Transverse colon (tissue), 4 donors: ENCODE data around the gene S100A2. TPM values are rescaled to one million over a fixed set of nuclear protein-coding genes. Genes with fewer than 3 reads are reported as not detected.
"Not testable (repeated sequence)": the region's sequence is repeated elsewhere in the genome, so short reads cannot be mapped to it uniquely, and the experiment has no call there.

Source experiments
- DNase-seq: peaks from one replicate; pipeline ENCODE4 v3.0.0-alpha.2; 2019
- H3K27ac ChIP-seq, 4 donors: fragments of 200-600 bp; sonication (generic); 2 replicates each; pipeline ENCODE4 v1.5.1; 2016 to 2018; ENCODE audit warnings: inconsistent platforms in 4 of 4
- H3K27me3 ChIP-seq: fragments of 200-600 bp; sonication (generic); 2 replicates; pipeline ENCODE4 v1.5.1; 2017; ENCODE audit warnings: inconsistent platforms
- H3K36me3 ChIP-seq, 4 donors: fragments of 200-600 bp; sonication (generic); 2 replicates each; pipeline ENCODE4 v1.5.1; 2017 to 2019; ENCODE audit warnings: inconsistent platforms in 4 of 4
- H3K4me1 ChIP-seq, 4 donors: fragments of 200-600 bp; sonication (generic); 2 replicates each; pipeline ENCODE4 v1.5.1; 2017 to 2020; ENCODE audit warnings: inconsistent platforms in 4 of 4
- H3K4me3 ChIP-seq, 4 donors: fragments of 200-600 bp; sonication (generic); 1 replicate in 1 of 4; 2 replicates in 3 of 4; pipeline versions ENCODE4 v1.5.1 to v1.6.1; 2017 to 2019; ENCODE audit warnings: inconsistent platforms in 4 of 4
- H3K9me3 ChIP-seq, 2 donors: fragments of 200-600 bp; sonication (generic); 2 replicates each; pipeline ENCODE4 v1.5.1; 2017 to 2019; ENCODE audit warnings: inconsistent platforms in 2 of 2
- EP300 ChIP-seq: sonication (generic); formaldehyde crosslinking; IDR thresholded peaks from one replicate; pipeline ENCODE4 v1.6.1; 2017; ENCODE audit warnings: antibody characterized with exemption, low read depth
- POLR2A ChIP-seq: fragments of 450-650 bp; IDR thresholded peaks from one replicate; pipeline ENCODE4 v1.6.1; 2016; ENCODE audit warnings: antibody characterized with exemption, mild to moderate bottlenecking, moderate library complexity
- POLR2AphosphoS5 ChIP-seq, 3 donors: sonication (generic); formaldehyde crosslinking; IDR thresholded peaks; one replicate each; pipeline ENCODE4 v1.6.1; 2016; ENCODE audit warnings: antibody characterized with exemption in 3 of 3
- WGBS, 2 donors: methylation state at CpG; one replicate each; pipeline ENCODE4 v1.1.5; 2018; ENCODE audit warnings: low coverage in 1 of 2; 5-methylcytosine and 5-hydroxymethylcytosine counted together
- in situ Hi-C, 4 donors: fragments of 200-750 bp; cut with MboI; loops; one replicate each; pipeline versions ENCODE4 v1.15.0 to v1.15.1; 2017; ENCODE audit warnings: low sequenced_read_pairs in 3 of 4, low pct_ligation_motif_present in 1 of 4, low pct_unique_long_range_greater_than_20kb in 1 of 4
- intact Hi-C: fragments of 100-400 bp; cut with DNase I; formaldehyde crosslinking; loops from one replicate; pipeline ENCODE4 v1.15.1; 2023; ENCODE audit warnings: low total_unique reads
- total RNA-seq, 4 donors: library from RNA; depleted of rRNA; stranded (reverse); fragments of >200 nt; gene quantifications; one replicate each; pipeline ENCODE4 v1.1.0, GENCODE V29; 2016
- TF ChIP-seq, protein P1 (sequence below), 5 experiments: fragments of 200-600 bp in 3 of 5; fragments of 450-650 bp in 2 of 5; sonication (generic) in 3 of 5; IDR thresholded peaks; 1 replicate in 2 of 5; 2 replicates in 3 of 5; pipeline ENCODE4 v1.5.1; 2016 to 2017; ENCODE audit warnings: antibody characterized with exemption in 5 of 5, inconsistent platforms in 3 of 5, mild to moderate bottlenecking in 2 of 5, moderate library complexity in 1 of 5

S100A2 gene
- total RNA-seq, 4 donors from 2014 or later, result 2.2 TPM; not detected in 3

DNA sequence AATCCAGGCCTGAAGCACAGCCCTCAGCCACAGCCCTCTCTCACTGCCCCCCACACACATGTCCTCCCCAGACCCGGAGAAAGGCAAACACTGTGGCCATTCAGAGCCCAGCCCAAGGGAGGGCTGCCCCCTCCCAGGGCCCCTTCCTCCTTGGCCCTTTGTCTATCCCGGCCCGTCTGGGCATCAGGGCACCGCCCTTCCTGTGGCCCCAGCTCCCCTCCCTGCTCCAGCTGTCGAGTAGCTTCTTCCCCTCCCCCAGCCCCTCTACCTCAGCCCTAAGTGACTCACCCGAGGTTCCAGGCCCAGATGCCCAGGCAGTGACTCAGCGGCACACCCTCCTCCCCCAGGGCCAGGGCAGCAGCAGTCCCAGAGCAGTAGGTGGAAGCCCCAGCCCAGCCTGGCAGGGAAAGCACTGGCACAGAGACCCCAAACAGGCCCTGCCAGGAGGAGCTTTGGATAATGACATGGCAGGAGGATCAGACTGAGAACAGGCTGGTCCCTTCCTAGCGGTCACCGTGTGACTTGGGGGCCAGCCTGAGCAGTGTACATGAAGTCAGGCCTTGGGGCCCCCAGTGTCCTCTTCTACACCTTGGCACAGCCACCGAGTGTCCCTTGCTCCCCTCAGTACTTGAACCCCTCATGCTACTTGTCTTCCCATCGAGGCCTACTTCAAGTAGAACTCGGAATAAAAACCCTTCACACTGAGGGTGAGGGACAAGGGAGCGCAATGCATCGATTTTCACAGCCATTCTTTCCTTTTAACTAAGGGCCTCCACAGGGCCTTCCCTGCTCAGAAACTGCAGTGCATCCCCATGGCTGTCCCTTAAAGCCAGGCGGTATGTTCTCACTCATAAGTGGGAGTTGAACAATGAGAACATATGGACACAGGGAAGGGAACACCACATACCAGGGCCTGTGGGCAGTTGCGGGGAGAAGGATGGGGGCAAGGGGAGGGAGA is 1.0 kb upstream of the S100A2 start:
- in situ Hi-C loops, result loop anchor here in 2 of 4 donors (5.0 kb wide), 1 partner anchor 54 kb away; no protein-coding TSS in a partner anchor
- peak overlapping the region; percentile 93 to 97 (median 94) for H3K27ac ChIP-seq
- H3K4me1 ChIP-seq, result peaks cover 30 to 43% (median 35%) of the 10 kb centered on the region in 4 donors
- DNase-seq, result peak; percentile 97
- no peaks in the 10 kb centered on the region for H3K36me3 ChIP-seq
- no peaks in the 10 kb centered on the region for H3K27me3 ChIP-seq
- intact Hi-C loops, result loop anchor here (5.0 kb wide), 1 partner anchor 54 kb away; no protein-coding TSS in a partner anchor
- no peaks in the 10 kb centered on the region for H3K9me3 ChIP-seq
- TF ChIP-seq POLR2AphosphoS5 (IDR thresholded peaks at IDR 0.05) (peak; percentile 92 to 94 (median 94)), POLR2A (peak; percentile 92), EP300 (peak; percentile 84)
- TF ChIP-seq, protein P1, sequence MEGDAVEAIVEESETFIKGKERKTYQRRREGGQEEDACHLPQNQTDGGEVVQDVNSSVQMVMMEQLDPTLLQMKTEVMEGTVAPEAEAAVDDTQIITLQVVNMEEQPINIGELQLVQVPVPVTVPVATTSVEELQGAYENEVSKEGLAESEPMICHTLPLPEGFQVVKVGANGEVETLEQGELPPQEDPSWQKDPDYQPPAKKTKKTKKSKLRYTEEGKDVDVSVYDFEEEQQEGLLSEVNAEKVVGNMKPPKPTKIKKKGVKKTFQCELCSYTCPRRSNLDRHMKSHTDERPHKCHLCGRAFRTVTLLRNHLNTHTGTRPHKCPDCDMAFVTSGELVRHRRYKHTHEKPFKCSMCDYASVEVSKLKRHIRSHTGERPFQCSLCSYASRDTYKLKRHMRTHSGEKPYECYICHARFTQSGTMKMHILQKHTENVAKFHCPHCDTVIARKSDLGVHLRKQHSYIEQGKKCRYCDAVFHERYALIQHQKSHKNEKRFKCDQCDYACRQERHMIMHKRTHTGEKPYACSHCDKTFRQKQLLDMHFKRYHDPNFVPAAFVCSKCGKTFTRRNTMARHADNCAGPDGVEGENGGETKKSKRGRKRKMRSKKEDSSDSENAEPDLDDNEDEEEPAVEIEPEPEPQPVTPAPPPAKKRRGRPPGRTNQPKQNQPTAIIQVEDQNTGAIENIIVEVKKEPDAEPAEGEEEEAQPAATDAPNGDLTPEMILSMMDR (IDR thresholded peaks at IDR 0.05), result no peak
- WGBS, 2 donors, result 38 to 92% methylated on average over 5 to 16 of the region's 16 CpGs
- no peak overlapping the region for H3K4me3 ChIP-seq

DNA sequence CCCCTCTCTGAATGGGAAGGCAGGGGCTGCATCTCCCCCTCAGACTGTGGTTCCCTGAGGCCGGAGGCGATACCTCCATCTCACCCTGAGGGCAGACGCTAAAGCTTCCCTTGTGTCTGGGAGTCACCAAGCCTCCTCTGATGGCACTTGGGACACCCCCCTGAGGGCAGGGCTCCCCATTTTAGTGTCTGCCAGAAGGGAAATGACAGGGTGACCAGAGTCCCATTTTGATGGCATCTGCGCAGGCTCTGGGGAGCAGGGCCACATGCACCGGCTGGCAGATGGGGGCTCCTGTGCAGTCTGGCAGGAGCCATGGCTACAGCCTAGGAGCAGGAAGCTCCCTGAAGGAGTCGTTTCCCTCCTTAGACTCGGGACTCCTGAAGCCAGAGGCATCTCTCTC is 1.7 kb downstream of the S100A2 start:
- no peak overlapping the region for H3K27ac ChIP-seq
- in situ Hi-C loops, result no loop called here

DNA sequence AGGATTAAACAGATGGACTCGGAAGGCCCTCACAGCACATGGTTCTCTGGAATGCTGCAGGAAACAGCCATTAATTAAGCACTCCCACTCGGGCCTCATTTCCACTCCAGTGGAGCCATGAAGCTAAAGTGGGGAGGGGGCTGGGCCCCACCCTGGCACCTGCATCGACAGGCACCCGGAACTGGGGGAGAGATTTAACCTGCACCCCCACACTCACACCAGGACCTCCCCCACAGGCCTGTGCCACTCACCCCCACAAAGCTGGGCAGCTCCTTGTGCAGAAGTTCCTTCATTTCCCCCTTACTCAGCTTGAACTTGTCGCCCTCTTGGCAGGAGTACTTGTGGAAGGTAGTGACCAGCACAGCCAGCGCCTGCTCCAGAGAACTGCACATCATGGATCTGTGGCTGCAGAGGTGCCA is 2.2 kb downstream of the S100A2 start:
- peaks cover 30 to 37% (median 33%) of the 10 kb centered on the region in 4 donors for H3K4me1 ChIP-seq
- DNase-seq, result no peak
- no peaks in the 10 kb centered on the region for H3K27me3 ChIP-seq
- H3K36me3 ChIP-seq, result no peaks in the 10 kb centered on the region
- TF ChIP-seq EP300 (no peak), POLR2A (no peak), POLR2AphosphoS5 (IDR thresholded peaks at IDR 0.05) (no peak)
- TF ChIP-seq, protein P1 (IDR thresholded peaks at IDR 0.05), result no peak
- in situ Hi-C loops (no loop called here), intact Hi-C loops (no loop called here)
- H3K4me3 ChIP-seq, result no peak overlapping the region
- no peaks in the 10 kb centered on the region for H3K9me3 ChIP-seq
- 82 to 100% methylated on average over 1 to 6 of the region's 6 CpGs for WGBS, 2 donors
- H3K27ac ChIP-seq, result no peak overlapping the region

More for the DNA sequence above, 1.7 kb downstream of the S100A2 start:
- Histone ChIP-seq H3K27me3 (no peaks in the 10 kb centered on the region), H3K4me3 (no peak overlapping the region), H3K9me3 (no peaks in the 10 kb centered on the region), H3K36me3 (no peaks in the 10 kb centered on the region), H3K4me1 (peaks cover 30 to 42% (median 35%) of the 10 kb centered on the region in 4 donors)
- no peak for TF ChIP-seq POLR2AphosphoS5 (IDR thresholded peaks at IDR 0.05)
- TF ChIP-seq EP300, result no peak
- TF ChIP-seq, protein P1 (IDR thresholded peaks at IDR 0.05), result no peak
- TF ChIP-seq POLR2A, result no peak
- intact Hi-C loops, result no loop called here
- no peak for DNase-seq
- 90% methylated on average over 7 of the region's 7 CpGs; no CpG with 5 or more reads in 1 of the 2 donors for WGBS, 2 donors

DNA sequence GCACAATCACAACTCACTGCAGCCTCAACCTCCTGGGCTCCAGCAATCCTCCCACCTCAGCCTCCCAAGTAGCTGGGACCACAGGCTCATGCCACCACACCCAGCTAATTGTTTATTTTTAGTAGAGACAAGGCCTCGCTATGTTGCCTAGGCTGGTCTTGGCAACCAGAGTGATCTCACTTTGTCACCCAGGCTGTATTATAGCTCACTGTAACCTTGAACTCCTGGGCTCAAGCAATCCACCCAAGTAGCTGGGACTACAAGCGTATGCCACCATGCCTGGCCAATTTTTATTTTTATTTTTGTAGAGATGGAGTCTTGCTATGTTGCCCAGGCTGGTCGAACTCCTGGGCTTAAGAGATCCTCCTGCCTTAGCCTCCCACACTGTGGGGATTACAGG is 3.6 kb downstream of the S100A2 start:
- in situ Hi-C loops, H3K9me3 ChIP-seq, H3K27me3 ChIP-seq, H3K27ac ChIP-seq, intact Hi-C loops, H3K36me3 ChIP-seq, DNase-seq, H3K4me3 ChIP-seq: not testable (repeated sequence)
- peaks cover 15 to 22% (median 19%) of the 10 kb centered on the region in 4 donors for H3K4me1 ChIP-seq
- WGBS, 2 donors, result 76 to 95% methylated on average over 2 to 3 of the region's 3 CpGs
